ENCODE measurements around the gene GRM3. TPM values are rescaled to one million over a fixed set of nuclear protein-coding genes. Genes with fewer than 3 reads are reported as not detected.

Gene GRM3
- total RNA-seq, 2 donors from 2014 or later, result not detected

- Histone ChIP-seq H3K4me3 (no peak overlapping the region), H3K36me3 (no peaks in the 10 kb centered on the region), H3K4me1 (ENCODE audit: control insufficient read depth in 1 of 2, low read depth in 2 of 2) (no peaks in the 10 kb centered on the region), H3K27me3 (replicated peaks; ENCODE audit: insufficient read depth) (no peaks in the 10 kb centered on the region), H3K27ac (no peak overlapping the region), H3K9me3 (no peaks in the 10 kb centered on the region)
- DNase-seq (ENCODE audit: low spot score), result no peak
- no peak for ATAC-seq (ENCODE audit: insufficient number of reproducible peaks, low FRiP score, low read depth)
- no peak for TF ChIP-seq CTCF (IDR thresholded peaks at IDR 0.05)
Observed at GRCh38 chr7:86900886-86901285, 257.2 kb downstream of the GRM3 start.

DNA sequence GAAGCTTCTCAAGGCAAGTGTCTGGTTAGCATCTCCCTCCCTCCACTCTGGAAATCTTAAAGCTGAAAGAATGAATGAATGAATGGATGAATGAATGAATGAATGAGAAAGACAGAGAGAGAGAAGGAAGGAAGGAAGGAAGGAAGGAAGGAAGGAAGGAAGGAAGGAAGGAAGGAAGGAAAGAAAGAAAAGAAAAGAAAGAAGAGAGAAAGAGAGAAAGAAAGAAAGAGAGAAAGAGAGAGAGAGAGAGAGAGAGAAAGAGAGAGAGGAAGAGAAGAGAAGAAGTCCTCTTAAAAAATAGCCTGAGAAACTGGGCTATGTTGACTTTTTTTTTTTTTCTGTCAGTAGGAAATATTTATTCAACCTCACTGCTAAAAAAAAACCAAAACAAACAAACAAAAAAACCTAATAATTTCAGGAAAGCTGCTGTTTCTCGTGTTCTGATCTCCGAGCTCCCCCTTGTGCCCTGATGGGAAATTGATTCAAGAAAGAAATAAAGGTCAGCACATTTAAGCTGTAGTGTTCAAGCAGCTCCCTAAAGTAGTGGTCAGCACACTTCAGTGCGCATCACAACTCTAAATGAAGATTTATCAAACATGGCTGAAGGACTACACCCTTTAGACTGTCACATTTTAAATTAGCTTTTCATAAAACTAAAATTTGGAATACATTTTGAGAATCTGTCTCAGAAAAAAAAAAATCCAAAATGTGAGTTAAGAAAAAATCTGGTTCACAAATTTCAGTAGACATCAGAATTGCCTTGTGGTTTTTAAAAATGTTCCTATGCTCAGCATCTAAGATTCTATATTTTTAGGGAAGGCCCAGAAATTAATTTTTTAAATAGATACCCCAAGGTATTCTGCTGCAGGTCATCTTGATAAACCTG, 261.5 kb downstream of the GRM3 start:
- H3K27me3 ChIP-seq (replicated peaks; ENCODE audit: insufficient read depth), result no peaks in the 10 kb centered on the region
- no peaks in the 10 kb centered on the region for H3K9me3 ChIP-seq
- no peaks in the 10 kb centered on the region for H3K4me1 ChIP-seq (ENCODE audit: control insufficient read depth in 1 of 2, low read depth in 2 of 2)
- H3K4me3 ChIP-seq, result no peak overlapping the region
- H3K36me3 ChIP-seq, result no peaks in the 10 kb centered on the region
- DNase-seq (ENCODE audit: low spot score), result no peak
- H3K27ac ChIP-seq, result no peak overlapping the region
- no peak for ATAC-seq (ENCODE audit: insufficient number of reproducible peaks, low FRiP score, low read depth)
- no peak for TF ChIP-seq CTCF (IDR thresholded peaks at IDR 0.05)

- Histone ChIP-seq H3K27ac (no peak overlapping the region), H3K27me3 (replicated peaks; ENCODE audit: insufficient read depth) (no peaks in the 10 kb centered on the region), H3K4me1 (ENCODE audit: control insufficient read depth in 1 of 2, low read depth in 2 of 2) (no peaks in the 10 kb centered on the region), H3K36me3 (peaks cover 3% of the 10 kb centered on the region), H3K4me3 (no peak overlapping the region), H3K9me3 (no peaks in the 10 kb centered on the region)
- TF ChIP-seq CTCF (IDR thresholded peaks at IDR 0.05), result no peak
- no peak for DNase-seq (ENCODE audit: low spot score)
- ATAC-seq (ENCODE audit: insufficient number of reproducible peaks, low FRiP score, low read depth), result no peak
Observed at GRCh38 chr7:86908948-86909347, 265.2 kb downstream of the GRM3 start.

DNA sequence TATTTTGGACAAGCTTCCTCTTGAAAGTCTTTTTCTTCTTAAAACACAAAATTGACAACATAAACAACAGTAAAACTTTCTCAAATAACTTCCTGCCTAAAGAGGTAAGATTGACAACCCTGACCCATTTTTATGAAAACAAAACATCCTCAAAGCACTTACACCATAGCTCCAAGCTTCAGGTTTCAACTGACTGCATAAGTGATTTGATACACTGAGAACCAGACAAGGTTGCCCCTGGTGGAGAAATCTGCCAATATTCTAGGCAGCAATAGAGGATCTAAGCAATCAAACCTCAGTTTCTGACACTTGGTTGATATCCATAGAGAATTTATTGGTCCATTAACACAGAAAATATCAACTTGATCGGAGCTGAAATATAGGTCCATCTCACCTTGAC, 267.9 kb downstream of the GRM3 start:
- DNase-seq (ENCODE audit: low spot score) (no peak), ATAC-seq (ENCODE audit: insufficient number of reproducible peaks, low FRiP score, low read depth) (no peak)
- TF ChIP-seq CTCF (IDR thresholded peaks at IDR 0.05), result no peak
- Histone ChIP-seq H3K27ac (no peak overlapping the region), H3K4me1 (ENCODE audit: control insufficient read depth in 1 of 2, low read depth in 2 of 2) (no peaks in the 10 kb centered on the region), H3K27me3 (replicated peaks; ENCODE audit: insufficient read depth) (no peaks in the 10 kb centered on the region), H3K4me3 (no peak overlapping the region), H3K36me3 (peaks cover 3% of the 10 kb centered on the region), H3K9me3 (no peaks in the 10 kb centered on the region)

DNA sequence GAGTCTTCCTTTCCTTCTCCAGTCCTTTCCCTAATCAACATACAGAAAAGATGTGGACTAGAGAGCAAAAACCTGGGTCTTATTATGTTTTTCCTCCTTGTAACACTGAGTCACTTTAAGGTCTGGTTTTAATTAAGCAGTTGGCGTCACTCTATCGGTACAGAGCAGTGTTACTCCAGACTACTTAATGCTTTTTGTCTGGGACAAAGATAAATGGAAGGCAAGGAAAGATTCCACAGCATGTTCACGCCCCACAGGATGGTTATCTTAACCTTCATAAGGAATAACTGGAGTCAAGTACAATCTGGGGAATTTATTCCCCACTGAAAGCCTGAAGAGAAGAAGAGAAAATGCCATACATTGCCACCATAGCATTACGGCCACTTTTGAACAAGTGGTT, 270.0 kb downstream of the GRM3 start:
- Histone ChIP-seq H3K27me3 (replicated peaks; ENCODE audit: insufficient read depth) (no peaks in the 10 kb centered on the region), H3K9me3 (no peaks in the 10 kb centered on the region), H3K36me3 (peaks cover 3% of the 10 kb centered on the region), H3K4me3 (no peak overlapping the region), H3K4me1 (ENCODE audit: control insufficient read depth in 1 of 2, low read depth in 2 of 2) (no peaks in the 10 kb centered on the region), H3K27ac (no peak overlapping the region)
- DNase-seq (ENCODE audit: low spot score) (no peak), ATAC-seq (ENCODE audit: insufficient number of reproducible peaks, low FRiP score, low read depth) (no peak)
- no peak for TF ChIP-seq CTCF (IDR thresholded peaks at IDR 0.05)
